ENCODE measurements around the gene TMEM242.

- TF ChIP-seq CTCF (IDR thresholded peaks at IDR 0.05; ENCODE audit: low read depth, low read length, poor library complexity, severe bottlenecking) (no peak), EZH2phosphoT487 (IDR thresholded peaks at IDR 0.05; ENCODE audit: borderline replicate concordance, low read length) (no peak)
Observed at GRCh38 chr6:157322792-157323254, 496 bp downstream of the TMEM242 start.

Measured in DOHH2 (cell line).